ENCODE data around the gene TRAFD1.

TRAFD1 gene

GRCh38 chr12:112184056-112184887 lies 58.9 kb downstream of the TRAFD1 start:
- no peak overlapping the region for H3K27ac ChIP-seq
- TF ChIP-seq CTCF (IDR thresholded peaks at IDR 0.05) (no peak), ZFX (IDR thresholded peaks at IDR 0.05; ENCODE audit: borderline replicate concordance) (no peak)

GRCh38 chr12:112185093-112185923 lies 59.9 kb downstream of the TRAFD1 start:
- no peak overlapping the region for H3K27ac ChIP-seq
- TF ChIP-seq ZFX (IDR thresholded peaks at IDR 0.05; ENCODE audit: borderline replicate concordance) (no peak), CTCF (IDR thresholded peaks at IDR 0.05) (no peak)

- TF ChIP-seq CTCF (IDR thresholded peaks at IDR 0.05) = no peak
- TF ChIP-seq ZFX (IDR thresholded peaks at IDR 0.05; ENCODE audit: borderline replicate concordance) = no peak
- no peak overlapping the region for H3K27ac ChIP-seq
These were observed 62.9 kb downstream of the TRAFD1 start for GRCh38 chr12:112188130-112188830.

GRCh38 chr12:112190231-112191025 lies 65.1 kb downstream of the TRAFD1 start:
- no peak overlapping the region for H3K27ac ChIP-seq
- TF ChIP-seq ZFX (IDR thresholded peaks at IDR 0.05; ENCODE audit: borderline replicate concordance) = no peak
- no peak; the same call in 1 of the 2 replicates for TF ChIP-seq CTCF (IDR thresholded peaks at IDR 0.05)

- no peak overlapping the region for H3K27ac ChIP-seq
- TF ChIP-seq ZFX (IDR thresholded peaks at IDR 0.05; ENCODE audit: borderline replicate concordance) = no peak
- no peak for TF ChIP-seq CTCF (IDR thresholded peaks at IDR 0.05)
These were observed 65.8 kb downstream of the TRAFD1 start for GRCh38 chr12:112191201-112191600.

- TF ChIP-seq ZFX (IDR thresholded peaks at IDR 0.05; ENCODE audit: borderline replicate concordance) = no peak
- no peak for TF ChIP-seq CTCF (IDR thresholded peaks at IDR 0.05)
- no peak overlapping the region for H3K27ac ChIP-seq
These were observed 66.5 kb downstream of the TRAFD1 start for GRCh38 chr12:112191840-112192321.
